Activated gamma-delta T cell treated with Interleukin-2 at 50 U/mL for 16 hours (primary cell): ENCODE measurements around the gene CCDC89.
"Not testable (repeated sequence)": the region's sequence is repeated elsewhere in the genome, so short reads cannot be mapped to it uniquely, and the experiment has no call there.

Experiments used
- DNase-seq: peaks from one replicate; pipeline ENCODE4 v3.0.0-alpha.2; 2020

Gene CCDC89

GRCh38 chr11:85685125-85685819, 723 bp downstream of the CCDC89 start:
- DNase-seq, result no peak

- DNase-seq, result peak; percentile 64
Measured at GRCh38 chr11:85682330-85683305, 3.4 kb downstream of the CCDC89 start.

DNA sequence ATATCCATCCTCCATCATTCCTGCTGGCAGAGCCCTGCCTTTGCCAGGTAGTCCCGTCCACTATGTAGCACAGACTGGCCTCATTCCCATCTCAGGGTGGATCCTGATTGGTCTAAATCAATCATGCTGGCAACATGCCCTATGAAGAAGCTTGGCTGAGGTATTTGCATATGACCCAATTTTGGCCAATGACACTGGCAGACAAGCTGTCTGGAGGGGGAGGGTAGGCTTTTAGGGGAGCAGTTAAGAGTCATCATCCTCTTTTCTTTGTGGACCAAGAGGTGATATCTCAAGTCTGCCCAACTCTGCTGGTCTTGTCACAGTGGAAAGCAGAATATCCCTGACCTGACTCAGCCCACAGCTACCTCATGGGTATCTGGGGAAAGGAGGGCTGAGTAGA, 5.1 kb downstream of the CCDC89 start:
- no peak for DNase-seq

GRCh38 chr11:85679576-85679975, 6.4 kb downstream of the CCDC89 start:
- DNase-seq, result no peak

DNA sequence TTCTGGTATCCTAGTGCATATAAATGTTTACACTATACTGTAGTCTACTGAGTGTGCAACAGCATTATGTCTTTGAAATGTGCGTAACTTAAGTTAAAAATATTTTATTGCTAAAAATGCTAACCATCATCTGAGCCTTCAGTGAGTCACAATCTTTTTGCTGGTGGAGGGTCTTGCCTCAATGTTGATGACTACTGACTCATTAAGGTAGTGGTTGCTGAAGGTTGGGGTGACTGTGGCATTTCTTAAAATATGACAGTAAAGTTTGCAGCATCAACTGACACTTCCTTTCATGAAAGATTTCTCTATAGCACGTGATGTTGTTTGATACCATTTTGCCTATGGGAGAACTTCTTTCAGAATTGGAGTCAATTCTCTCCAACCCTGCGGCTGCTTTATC, 12.6 kb downstream of the CCDC89 start:
- no peak for DNase-seq

DNA sequence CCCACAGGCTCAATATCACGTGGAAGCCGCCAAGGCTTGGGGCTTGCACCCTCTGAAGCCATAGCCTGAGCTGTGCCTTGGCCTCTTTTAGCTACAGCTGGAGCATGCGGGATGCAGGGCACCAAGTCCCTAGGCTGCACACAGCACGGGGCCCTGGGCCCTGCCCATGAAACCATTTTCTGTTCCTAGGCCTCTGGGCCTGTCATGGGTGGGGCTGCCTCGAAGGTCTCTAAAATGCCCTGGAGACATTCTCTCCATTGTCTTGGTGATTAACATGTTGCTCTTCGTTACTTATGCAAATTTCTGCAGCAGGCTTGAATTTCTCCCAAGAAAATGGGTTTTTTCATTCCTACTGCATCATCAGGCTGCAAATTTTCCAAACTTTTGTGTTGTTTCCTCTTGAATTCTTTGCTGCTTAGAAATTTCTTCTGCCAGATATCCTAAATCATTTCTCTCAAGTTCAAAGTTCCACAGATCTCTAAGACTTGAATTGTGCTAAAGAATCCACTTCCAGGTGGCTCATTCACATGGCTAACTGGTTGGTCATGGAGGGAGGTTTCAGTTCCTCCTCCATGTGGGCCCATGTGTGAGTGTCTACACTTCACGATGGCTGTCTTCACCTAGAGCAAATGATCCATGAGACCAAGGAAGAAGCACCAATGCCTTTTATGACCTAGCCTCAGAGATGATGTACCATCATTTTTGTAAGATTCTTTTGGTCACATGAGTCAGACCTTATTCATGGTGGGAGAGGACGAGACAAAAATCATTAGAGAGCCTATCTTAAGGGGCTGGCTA, 13.7 kb downstream of the CCDC89 start:
- DNase-seq, result no peak

DNA sequence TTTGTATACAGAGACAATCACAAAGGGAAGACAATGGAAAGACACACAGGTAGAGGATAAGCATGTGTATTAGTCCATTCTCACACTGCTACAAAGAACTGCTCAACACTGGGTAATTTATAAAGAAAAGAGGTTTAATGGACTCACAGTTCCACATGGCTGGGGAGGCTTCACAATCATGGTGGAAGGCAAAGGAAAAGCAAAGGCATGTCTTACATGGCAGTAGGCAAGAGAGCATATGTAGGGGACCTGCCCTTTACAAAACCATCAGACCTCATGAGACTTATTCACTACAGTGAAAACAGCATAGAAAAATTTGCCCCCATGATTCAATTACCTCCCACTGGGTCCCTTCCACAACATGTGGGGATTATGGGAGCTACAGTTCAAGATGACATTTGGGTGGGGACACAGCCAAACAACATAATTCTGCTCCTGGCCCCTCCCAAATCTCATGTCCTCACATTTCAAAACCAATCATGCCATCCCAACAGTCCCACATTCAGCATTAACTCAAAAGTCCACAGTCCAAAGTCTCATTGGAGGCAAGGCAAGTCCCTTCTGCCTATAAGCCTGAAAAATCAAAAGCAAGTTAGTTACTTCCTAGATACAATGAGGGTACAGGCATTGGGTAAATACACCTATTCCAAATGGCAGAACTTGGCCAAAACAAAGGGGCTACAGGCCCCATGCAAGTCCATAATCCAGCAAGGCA, 14.9 kb downstream of the CCDC89 start:
- DNase-seq, result not testable (repeated sequence)

DNA sequence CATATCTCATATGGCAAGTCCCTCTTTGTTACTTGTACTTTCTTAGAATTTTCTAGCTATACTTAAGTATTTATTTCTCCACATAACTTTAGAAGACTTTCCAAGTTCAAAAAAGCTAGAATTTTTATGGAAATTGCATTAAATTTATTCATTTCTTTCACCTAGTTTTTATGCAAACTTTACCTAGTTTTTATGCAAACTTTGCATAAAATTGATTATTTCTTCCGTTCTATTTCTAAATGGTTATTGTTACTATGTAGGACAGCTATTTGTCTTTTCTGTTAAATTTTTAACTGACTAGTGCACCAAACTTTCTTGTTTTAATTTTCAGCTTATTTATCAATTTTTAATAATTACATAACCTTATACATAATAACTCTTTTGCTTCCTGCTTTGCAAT, 17.8 kb downstream of the CCDC89 start:
- DNase-seq, result no peak

DNA sequence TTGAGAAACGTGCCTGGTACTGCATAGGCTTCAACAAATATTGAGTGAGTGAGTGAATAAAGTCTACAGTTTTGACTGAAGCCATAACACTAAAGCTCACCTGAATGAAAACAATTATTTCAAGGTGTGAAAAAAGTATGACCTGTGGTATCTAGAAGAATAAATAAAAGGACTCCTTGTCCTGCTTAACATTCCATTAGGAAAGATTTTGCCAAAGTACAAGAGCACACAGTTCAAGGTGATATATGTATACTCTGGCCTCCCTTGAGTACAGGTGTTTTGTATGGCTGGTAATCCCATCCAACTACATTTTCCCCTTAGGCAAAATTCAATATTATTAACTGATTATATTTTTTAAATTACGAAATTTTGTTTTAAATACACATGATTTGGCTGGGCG, 19.3 kb downstream of the CCDC89 start:
- no peak for DNase-seq

DNA sequence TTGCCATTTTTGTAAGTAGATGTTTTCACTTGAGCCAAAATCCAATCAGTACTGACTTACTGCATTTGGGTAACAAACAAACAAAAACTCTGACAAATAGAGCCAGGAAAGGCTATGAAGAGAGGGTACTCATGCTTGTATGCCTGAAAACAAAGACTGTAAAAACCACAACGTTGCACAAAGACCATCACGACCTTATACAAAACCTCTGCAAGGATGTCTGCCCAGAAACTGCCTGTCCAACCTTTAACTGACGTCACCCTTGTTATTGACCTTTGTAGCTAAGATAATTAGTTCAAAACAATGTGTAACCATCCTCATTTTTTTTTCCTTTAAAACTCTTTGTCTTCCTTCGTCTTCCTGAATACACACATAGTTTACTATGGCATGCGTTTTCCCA, 20.3 kb downstream of the CCDC89 start:
- no peak for DNase-seq

DNA sequence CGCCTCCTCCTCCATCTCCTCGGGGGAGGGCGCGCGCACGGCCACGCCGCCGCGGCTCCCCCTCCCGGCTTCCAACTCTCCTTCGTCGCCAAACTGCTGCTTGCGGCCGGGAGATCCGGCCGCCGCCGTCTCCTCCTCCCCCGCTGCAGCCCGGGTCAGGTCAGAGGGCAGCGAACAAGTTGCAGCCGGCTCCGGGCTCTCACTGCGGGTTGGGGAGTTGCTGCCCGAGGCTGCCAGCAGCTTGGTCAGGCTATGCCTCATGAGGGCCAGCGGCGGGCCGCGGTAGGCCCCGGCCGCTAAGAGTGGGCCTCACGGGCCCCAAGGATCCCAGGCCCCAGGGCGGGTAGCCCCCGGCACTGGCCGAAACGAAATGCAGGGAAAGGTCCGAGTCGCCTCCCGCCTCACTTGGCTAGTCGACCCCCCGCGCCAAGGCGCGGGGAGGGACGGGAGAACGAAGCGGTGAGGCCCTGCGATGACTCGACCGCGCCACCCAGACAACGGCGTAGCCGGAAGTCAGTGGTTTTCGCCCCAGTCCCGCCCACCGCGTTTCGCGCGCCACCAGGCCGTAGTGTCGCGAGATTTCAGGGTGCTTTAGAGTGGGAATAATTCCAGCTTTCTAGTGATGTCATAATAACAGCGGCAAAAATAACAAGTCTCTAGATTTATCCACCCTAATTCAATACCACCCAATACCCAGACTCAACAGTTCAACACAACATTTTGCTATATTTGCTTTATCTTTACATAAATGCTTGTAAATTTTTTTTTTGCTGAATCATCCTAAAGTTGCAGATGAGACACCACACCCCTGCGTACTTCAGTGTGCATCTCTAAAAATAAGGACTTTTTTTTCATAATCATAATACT, 21.1 kb downstream of the CCDC89 start, which contains the start of gene CREBZF:
Gene CREBZF, minus strand, starts transcription at position 515 of the 867 bp plus-strand sequence. Its CDS starts 254 bp downstream, at position 261.
- peak; percentile 92 for DNase-seq

DNA sequence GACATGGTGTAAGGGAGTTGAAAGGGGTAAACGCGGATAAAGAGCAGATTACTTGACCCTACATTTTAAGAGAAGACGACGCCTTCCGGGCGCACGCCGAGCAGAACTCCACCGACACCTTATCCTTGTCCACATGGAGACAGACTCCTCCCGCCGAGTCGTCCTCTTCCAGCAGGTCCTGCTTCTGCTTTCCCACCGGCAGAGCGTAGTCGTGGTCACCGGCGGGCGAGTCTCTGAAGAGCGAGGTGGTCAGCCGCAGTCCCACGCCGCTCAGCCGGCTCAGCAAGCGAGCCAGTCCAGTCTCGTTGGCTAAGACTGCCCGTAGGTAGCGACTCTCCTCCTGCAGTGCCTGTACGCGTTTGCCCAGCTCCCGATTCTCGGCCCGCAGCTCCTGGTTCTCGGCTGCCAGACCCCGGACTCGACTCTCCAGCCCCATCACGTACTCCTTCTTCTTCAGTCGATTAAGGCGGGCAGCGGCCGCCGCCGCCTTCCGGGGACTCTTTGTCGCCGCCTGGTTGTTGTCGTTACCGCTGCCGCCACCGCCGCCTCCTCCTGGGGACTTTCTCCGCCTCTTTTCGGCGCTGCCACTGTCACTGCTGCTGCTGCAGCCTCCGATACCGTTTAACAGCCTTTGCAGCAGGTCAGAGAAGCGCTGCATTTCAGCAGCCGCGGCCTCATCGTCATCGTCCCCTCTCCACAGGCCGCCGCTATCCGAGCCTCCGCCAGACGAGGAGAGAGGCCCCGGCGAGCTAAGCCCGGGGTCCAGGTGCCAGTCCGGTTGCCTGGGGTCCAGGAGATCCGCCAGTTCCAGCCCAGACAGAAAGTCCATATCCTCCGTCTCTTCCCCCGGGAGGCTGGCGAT, 22.0 kb downstream of the CCDC89 start:
- DNase-seq, result peak; percentile 87

DNA sequence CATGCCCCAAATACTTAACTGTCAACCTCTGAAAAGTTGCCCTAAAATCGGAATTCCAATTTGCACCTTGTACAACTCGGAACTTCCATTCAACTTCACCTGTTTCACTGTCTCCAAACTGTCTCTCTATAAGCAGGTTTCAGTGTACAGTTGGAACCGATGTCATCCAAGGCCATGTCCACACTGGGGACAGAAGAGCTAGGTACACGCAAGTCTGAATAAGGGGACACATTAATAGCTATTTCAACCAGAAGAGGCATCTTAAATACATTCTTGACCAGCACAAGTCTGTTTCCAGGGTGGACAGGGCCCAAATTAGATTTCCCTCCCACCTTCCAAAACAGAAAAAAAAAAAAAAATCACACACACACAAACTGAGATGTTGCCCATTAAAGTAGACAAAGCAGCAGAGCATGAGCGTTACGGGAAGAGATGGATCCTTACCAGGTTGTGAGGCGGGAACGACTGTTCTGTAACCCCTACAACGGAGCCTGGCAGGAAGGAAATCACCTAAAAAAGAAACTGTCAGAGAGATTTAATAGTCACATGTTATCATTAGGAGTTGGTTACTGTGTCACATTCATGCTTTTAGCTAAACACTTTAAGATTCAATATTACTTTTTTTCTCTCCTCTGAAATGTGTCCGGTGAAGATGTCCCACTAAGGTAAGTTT, 22.8 kb downstream of the CCDC89 start:
- DNase-seq, result no peak

GRCh38 chr11:85661972-85662664, 23.9 kb downstream of the CCDC89 start:
- no peak for DNase-seq

- DNase-seq, result no peak
Measured at GRCh38 chr11:85658180-85658579, 27.8 kb downstream of the CCDC89 start.

GRCh38 chr11:85656777-85657176, 29.2 kb downstream of the CCDC89 start:
- DNase-seq, result no peak

GRCh38 chr11:85654343-85654742, 31.7 kb downstream of the CCDC89 start:
- DNase-seq, result not testable (repeated sequence)

GRCh38 chr11:85652786-85653447, 33.1 kb downstream of the CCDC89 start:
- DNase-seq, result no peak

DNA sequence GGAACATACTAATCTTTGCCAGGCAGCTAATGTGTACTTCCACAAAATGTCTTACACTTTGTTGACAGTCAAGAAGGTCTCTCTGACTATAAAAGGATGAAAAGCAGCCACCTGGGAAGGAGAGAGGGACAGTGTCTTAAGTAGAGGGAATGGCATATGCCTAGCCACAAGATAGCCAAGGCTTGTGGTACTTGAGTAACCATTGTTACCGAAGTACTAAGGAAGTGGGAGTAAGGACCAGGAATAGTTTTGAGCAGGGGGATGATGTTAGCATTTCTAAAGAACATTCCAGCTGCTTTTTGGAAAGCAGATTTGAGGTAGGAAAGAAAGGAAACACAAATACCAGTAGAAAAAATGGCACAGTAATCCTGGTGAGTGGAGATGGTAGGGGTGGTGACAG, 34.9 kb downstream of the CCDC89 start:
- no peak for DNase-seq
